Endothelial cell (in vitro differentiated cells): ENCODE results near the gene PSMA1. TPM values are rescaled to one million over a fixed set of nuclear protein-coding genes. Genes with fewer than 3 reads are reported as not detected.

Experiments used
- DNase-seq: peaks from one replicate; pipeline ENCODE4 v3.0.0; 2021; ENCODE audit warnings: low spot score
- H3K27ac Mint-ChIP-seq: one replicate; pipeline ENCODE4 v1.8.0; 2021; ENCODE audit warnings: mixed read lengths, inconsistent platforms; ENCODE audit not compliant: unreplicated experiment
- H3K27me3 Mint-ChIP-seq: one replicate; pipeline ENCODE4 v1.8.0; 2021; ENCODE audit warnings: mild to moderate bottlenecking, moderate library complexity, mixed read lengths, inconsistent platforms; ENCODE audit not compliant: unreplicated experiment
- H3K36me3 Mint-ChIP-seq: one replicate; pipeline ENCODE4 v1.8.0; 2021; ENCODE audit warnings: mild to moderate bottlenecking, low read depth, mixed read lengths, inconsistent platforms; ENCODE audit not compliant: unreplicated experiment
- H3K4me1 Mint-ChIP-seq: one replicate; pipeline ENCODE4 v1.8.0; 2021; ENCODE audit warnings: mild to moderate bottlenecking, mixed read lengths, inconsistent platforms; ENCODE audit not compliant: unreplicated experiment
- H3K4me3 Mint-ChIP-seq: one replicate; pipeline ENCODE4 v1.8.0; 2021; ENCODE audit warnings: mild to moderate bottlenecking, mixed read lengths, inconsistent platforms; ENCODE audit not compliant: unreplicated experiment
- H3K9me3 Mint-ChIP-seq: one replicate; pipeline ENCODE4 v1.8.0; 2021; ENCODE audit warnings: mixed read lengths, inconsistent platforms; ENCODE audit not compliant: unreplicated experiment
- CTCF ChIP-seq: fragments of 200-600 bp; sonication (generic); IDR thresholded peaks from one replicate; pipeline ENCODE4 v1.5.0; 2021; ENCODE audit warnings: antibody characterized with exemption; ENCODE audit not compliant: unreplicated experiment
- total RNA-seq: library from RNA; stranded (reverse); fragmentation: NEBNext Ultra II Directional; extraction: Animal tissue kit (Norgen Biotek cat#: 25700); gene quantifications from one replicate; pipeline ENCODE4 v1.2.1, GENCODE V29; 2021; ENCODE audit not compliant: unreplicated experiment

PSMA1 gene
- total RNA-seq, 1 donor from 2014 or later, result 163 TPM

- no peaks in the 10 kb centered on the region for H3K9me3 Mint-ChIP-seq
- H3K4me3 Mint-ChIP-seq, result no peak overlapping the region
- H3K27ac Mint-ChIP-seq, result no peak overlapping the region
- H3K27me3 Mint-ChIP-seq, result no peaks in the 10 kb centered on the region
- no peak for DNase-seq
- H3K4me1 Mint-ChIP-seq, result no peaks in the 10 kb centered on the region
- H3K36me3 Mint-ChIP-seq, result peaks cover 13% of the 10 kb centered on the region
- no peak for TF ChIP-seq CTCF
Observed at GRCh38 chr11:14458377-14458776, 61.8 kb downstream of the PSMA1 start.

- Mint-ChIP-seq H3K4me1 (no peaks in the 10 kb centered on the region), H3K4me3 (no peak overlapping the region), H3K9me3 (no peaks in the 10 kb centered on the region), H3K27me3 (no peaks in the 10 kb centered on the region), H3K27ac (no peak overlapping the region), H3K36me3 (peaks cover 16% of the 10 kb centered on the region)
- no peak for TF ChIP-seq CTCF
- DNase-seq, result no peak
Observed at GRCh38 chr11:14455648-14456430, 64.3 kb downstream of the PSMA1 start.

Other genes with a start within 250 kb of the PSMA1 start
- gene RRAS2, start 161.2 kb downstream of the PSMA1 start, total RNA-seq, result 59.6 TPM
- 132 TPM for gene COPB1, start 20.6 kb downstream of the PSMA1 start, total RNA-seq
- 4.0 TPM for gene PDE3B, start 123.4 kb upstream of the PSMA1 start, total RNA-seq